H9 (cell line): Measurements from ENCODE around the gene NEDD4. TPM values are rescaled to one million over a fixed set of nuclear protein-coding genes. Genes with fewer than 3 reads are reported as not detected.
"Not testable (repeated sequence)": the region's sequence is repeated elsewhere in the genome, so short reads cannot be mapped to it uniquely, and the experiment has no call there.

Source experiments
- DNase-seq: peaks from one replicate; pipeline ENCODE4 v3.0.0-alpha.2; 2017
- H2AFZ ChIP-seq: one replicate; pipeline ENCODE4 v1.6.1; 2013; ENCODE audit warnings: mild to moderate bottlenecking, low read length, control low read depth, moderate library complexity
- H2AK5ac ChIP-seq: 2 replicates; pipeline ENCODE4 v1.6.1; 2013; ENCODE audit warnings: low read length, control low read depth, mixed read lengths; ENCODE audit not compliant: insufficient read length
- H2BK120ac ChIP-seq: one replicate; pipeline ENCODE4 v1.6.1; 2013; ENCODE audit warnings: low read depth, mild to moderate bottlenecking, low read length, control low read depth, inconsistent platforms; ENCODE audit not compliant: poor library complexity, severe bottlenecking
- H2BK12ac ChIP-seq: 2 replicates; pipeline ENCODE4 v1.6.1; 2013; ENCODE audit warnings: low read length, control low read depth, mixed read lengths, low read depth; ENCODE audit not compliant: insufficient read length
- H2BK15ac ChIP-seq: 2 replicates; pipeline ENCODE4 v1.6.1; 2013; ENCODE audit warnings: low read depth, low read length, control low read depth
- H2BK20ac ChIP-seq: one replicate; pipeline ENCODE4 v1.6.1; 2013; ENCODE audit warnings: low read depth, mild to moderate bottlenecking, low read length, control low read depth, inconsistent platforms; ENCODE audit not compliant: poor library complexity, severe bottlenecking
- H2BK5ac ChIP-seq: 2 replicates; pipeline ENCODE4 v1.6.1; 2013; ENCODE audit warnings: low read length, control low read depth, mixed read lengths; ENCODE audit not compliant: insufficient read length
- H3K14ac ChIP-seq: 2 replicates; pipeline ENCODE4 v1.6.1; 2013; ENCODE audit warnings: low read length, control low read depth; ENCODE audit not compliant: insufficient read depth
- H3K18ac ChIP-seq: 2 replicates; pipeline ENCODE4 v1.6.1; 2013; ENCODE audit warnings: low read depth, mild to moderate bottlenecking, mixed read lengths, low read length, control low read depth; ENCODE audit not compliant: insufficient read length
- H3K23ac ChIP-seq: 2 replicates; pipeline ENCODE4 v1.6.1; 2013; ENCODE audit warnings: low read length, control low read depth, mixed read lengths, low read depth; ENCODE audit not compliant: insufficient read length
- H3K23me2 ChIP-seq: 2 replicates; pipeline ENCODE4 v1.6.1; 2013; ENCODE audit warnings: low read depth, mild to moderate bottlenecking, mixed read lengths, low read length, control low read depth; ENCODE audit not compliant: insufficient read length, poor library complexity, severe bottlenecking
- H3K27ac ChIP-seq: 2 replicates; pipeline ENCODE4 v1.5.1; 2013; ENCODE audit warnings: low read length, control low read depth, mixed read lengths, low read depth; ENCODE audit not compliant: insufficient read length
- H3K27me3 ChIP-seq: 2 replicates; pipeline ENCODE4 v1.6.1; 2013; ENCODE audit warnings: low read length, control low read depth, inconsistent platforms; ENCODE audit not compliant: insufficient read depth
- H3K4ac ChIP-seq: 2 replicates; pipeline ENCODE4 v1.6.1; 2013; ENCODE audit warnings: low read depth, mild to moderate bottlenecking, control low read depth, inconsistent platforms, low read length, moderate library complexity
- H3K4me1 ChIP-seq: 2 replicates; pipeline ENCODE4 v1.6.1; 2013; ENCODE audit warnings: low read length, control low read depth, inconsistent platforms; ENCODE audit not compliant: insufficient read depth
- H3K4me2 ChIP-seq: 2 replicates; pipeline ENCODE4 v1.6.1; 2013; ENCODE audit warnings: low read length, control low read depth, mixed read lengths; ENCODE audit not compliant: insufficient read length, insufficient read depth
- H3K56ac ChIP-seq: 2 replicates; pipeline ENCODE4 v1.6.1; 2013; ENCODE audit warnings: low read depth, mild to moderate bottlenecking, mixed read lengths, low read length, control low read depth; ENCODE audit not compliant: insufficient read length
- H3K79me1 ChIP-seq: 2 replicates; pipeline ENCODE4 v1.6.1; 2013; ENCODE audit warnings: low read depth, mild to moderate bottlenecking, moderate library complexity, low read length, control low read depth, inconsistent platforms; ENCODE audit not compliant: insufficient read depth, poor library complexity, severe bottlenecking
- H3K79me2 ChIP-seq: 2 replicates; pipeline ENCODE4 v1.6.1; 2013; ENCODE audit warnings: low read length, control low read depth, inconsistent platforms; ENCODE audit not compliant: insufficient read depth
- H3K9ac ChIP-seq: 2 replicates; pipeline ENCODE4 v1.6.1; 2013; ENCODE audit warnings: low read length, control low read depth, mixed read lengths; ENCODE audit not compliant: insufficient read length; ENCODE audit errors: extremely low read depth
- H3K9me3 ChIP-seq: one replicate; pipeline ENCODE4 v1.6.1; 2013; ENCODE audit warnings: low read depth, low read length, inconsistent platforms; ENCODE audit not compliant: control insufficient read depth
- H3T11ph ChIP-seq: one replicate; pipeline ENCODE4 v1.6.1; 2013; ENCODE audit warnings: mild to moderate bottlenecking, low read length, control low read depth, inconsistent platforms
- H4K20me1 ChIP-seq: one replicate; pipeline ENCODE4 v1.6.1; 2013; ENCODE audit not compliant: control insufficient read depth, insufficient read length, insufficient read depth
- H4K5ac ChIP-seq: 2 replicates; pipeline ENCODE4 v1.6.1; 2013; ENCODE audit warnings: low read depth, mild to moderate bottlenecking, mixed read lengths, low read length, control low read depth; ENCODE audit not compliant: insufficient read length
- H4K8ac ChIP-seq: replicated peaks from 2 replicates; pipeline ENCODE4 v1.6.1; 2013; ENCODE audit warnings: low read length, control low read depth, mixed read lengths, low read depth; ENCODE audit not compliant: insufficient read length
- H4K91ac ChIP-seq: 2 replicates; pipeline ENCODE4 v1.6.1; 2013; ENCODE audit warnings: low read depth, mild to moderate bottlenecking, moderate library complexity, mixed read lengths, low read length, control low read depth; ENCODE audit not compliant: insufficient read length
- H3K27ac Mint-ChIP-seq, 3 experiments: 2 replicates in 2 of 3; 3 replicates in 1 of 3; pipeline ENCODE4 v1.8.0; 2020 to 2021; ENCODE audit warnings: mixed read lengths in 3 of 3, mild to moderate bottlenecking in 1 of 3, moderate library complexity in 1 of 3
- H3K27me3 Mint-ChIP-seq: 2 replicates; pipeline ENCODE4 v1.8.0; 2021; ENCODE audit warnings: low read depth, mild to moderate bottlenecking, moderate library complexity, mixed read lengths
- H3K36me3 Mint-ChIP-seq, 3 experiments: 2 replicates in 2 of 3; 3 replicates in 1 of 3; pipeline ENCODE4 v1.8.0; 2020 to 2021; ENCODE audit warnings: low read depth in 3 of 3, mixed read lengths in 3 of 3; ENCODE audit not compliant: insufficient read depth in 1 of 3
- H3K4me1 Mint-ChIP-seq, 2 experiments: 2 replicates each; pipeline ENCODE4 v1.8.0; 2020; ENCODE audit warnings: mixed read lengths in 2 of 2
- H3K4me3 Mint-ChIP-seq, 2 experiments: 2 replicates in 1 of 2; 3 replicates in 1 of 2; pipeline ENCODE4 v1.8.0; 2020 to 2021; ENCODE audit warnings: mild to moderate bottlenecking in 2 of 2, mixed read lengths in 2 of 2, moderate library complexity in 1 of 2
- H3K9me3 Mint-ChIP-seq, 2 experiments: 2 replicates in 1 of 2; 3 replicates in 1 of 2; pipeline ENCODE4 v1.8.0; 2020; ENCODE audit warnings: mild to moderate bottlenecking in 2 of 2, mixed read lengths in 2 of 2, moderate library complexity in 1 of 2
- WGBS: extraction: QIAGEN DNeasy Blood & Tissue Kit; methylation state at CpG from one replicate; pipeline ENCODE4 v1.1.7; 2013; ENCODE audit warnings: missing lambda C conversion rate, low lambda C conversion rate, mixed read lengths; ENCODE audit not compliant: insufficient read length; ENCODE audit errors: extremely low coverage; 5-methylcytosine and 5-hydroxymethylcytosine counted together
- total RNA-seq: library from RNA; stranded (reverse); gene quantifications from 2 replicates; pipeline ENCODE4 v1.2.1, GENCODE V29; 2021
- TF ChIP-seq, protein P1 (sequence below): fragments of 200-600 bp; sonication (generic); conservative IDR thresholded peaks from 3 replicates; pipeline ENCODE4 v1.8.0; 2021; ENCODE audit warnings: antibody characterized with exemption, mild to moderate bottlenecking

NEDD4 gene
- total RNA-seq, 1 experiment from 2014 or later = 9.6 TPM

DNA sequence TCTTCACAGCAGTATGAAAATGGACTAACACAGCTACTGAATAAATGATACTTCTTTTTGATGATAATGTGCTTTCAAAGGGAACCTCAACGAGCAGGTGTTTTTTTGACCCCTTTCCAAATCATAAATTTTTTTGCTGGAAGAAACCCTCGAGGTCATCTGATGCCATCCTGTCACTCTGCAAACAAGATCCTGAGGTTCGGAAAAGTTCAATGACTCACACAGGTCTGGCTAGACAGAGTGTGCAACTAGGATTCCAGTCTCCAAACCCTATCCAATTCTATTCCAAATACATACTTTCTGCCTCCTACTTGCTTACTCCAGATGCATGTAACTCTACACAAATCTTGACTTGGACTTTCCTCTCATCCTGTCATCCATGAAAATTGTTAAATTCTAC, 124.7 kb downstream of the NEDD4 start:
- Mint-ChIP-seq H3K27ac (no peak overlapping the region), H3K36me3 (no peaks in the 10 kb centered on the region)

DNA sequence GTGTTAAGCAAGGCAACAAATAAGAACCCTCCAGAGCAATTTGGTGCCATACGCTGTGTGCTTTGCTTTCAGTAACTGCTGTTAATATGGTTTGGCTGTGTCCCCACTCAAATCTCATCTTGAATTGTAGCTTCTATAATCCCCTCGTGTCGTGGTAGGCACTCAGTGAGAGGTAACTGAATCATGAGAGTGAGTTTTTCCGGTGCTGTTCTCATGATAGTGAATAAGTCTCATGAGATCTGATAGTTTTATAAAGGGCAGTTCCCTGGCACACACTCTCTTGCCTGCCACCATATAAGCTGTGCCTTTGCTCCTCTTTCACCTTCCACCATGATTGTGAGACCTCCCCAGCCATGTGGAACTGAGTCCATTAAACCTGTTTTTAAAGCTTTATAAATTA, 125.1 kb downstream of the NEDD4 start:
- H3K36me3 Mint-ChIP-seq, H3K9me3 Mint-ChIP-seq, H3K9ac ChIP-seq, H4K20me1 ChIP-seq, H4K91ac ChIP-seq, H3K56ac ChIP-seq, H3K4ac ChIP-seq, H3K23me2 ChIP-seq, H3K4me3 Mint-ChIP-seq, H2AK5ac ChIP-seq, H2BK15ac ChIP-seq, DNase-seq, H3K79me2 ChIP-seq, H4K8ac ChIP-seq, H3K4me1 ChIP-seq, H2BK120ac ChIP-seq, H3K23ac ChIP-seq, H3T11ph ChIP-seq, H2BK12ac ChIP-seq, H3K9me3 ChIP-seq, H3K27ac ChIP-seq, H3K27me3 Mint-ChIP-seq, H3K79me1 ChIP-seq, H2BK20ac ChIP-seq, H3K14ac ChIP-seq, H3K27ac Mint-ChIP-seq, H3K27me3 ChIP-seq, H2AFZ ChIP-seq, H2BK5ac ChIP-seq, H3K4me2 ChIP-seq, H3K18ac ChIP-seq, H4K5ac ChIP-seq: not testable (repeated sequence)
- no CpG with 5 or more reads among the region's 4 CpGs for WGBS
- peaks cover 4 to 11% of the 10 kb centered on the region in 2 experiments for H3K4me1 Mint-ChIP-seq

More for the DNA sequence above, 124.7 kb downstream of the NEDD4 start:
- Histone ChIP-seq H4K20me1 (no peaks in the 10 kb centered on the region), H2BK120ac (no peak overlapping the region), H2AK5ac (no peak overlapping the region), H3K9me3 (no peaks in the 10 kb centered on the region), H4K91ac (no peak overlapping the region), H3K79me2 (no peaks in the 10 kb centered on the region), H3K4ac (no peak overlapping the region), H3K27me3 (no peaks in the 10 kb centered on the region), H2BK12ac (no peak overlapping the region), H3K18ac (no peak overlapping the region), H3K14ac (no peak overlapping the region), H4K8ac (no peak overlapping the region), H3K4me1 (no peaks in the 10 kb centered on the region), H3K23me2 (no peaks in the 10 kb centered on the region), H3K27ac (no peak overlapping the region), H3K4me2 (no peak overlapping the region), H2BK15ac (no peak overlapping the region), H3K9ac (no peak overlapping the region), H2AFZ (no peak overlapping the region), H2BK20ac (no peak overlapping the region), H3T11ph (no peak overlapping the region), H3K56ac (no peak overlapping the region), H2BK5ac (no peak overlapping the region), H3K23ac (no peak overlapping the region), H4K5ac (no peak overlapping the region), H3K79me1 (no peaks in the 10 kb centered on the region)
- TF ChIP-seq, protein P1, sequence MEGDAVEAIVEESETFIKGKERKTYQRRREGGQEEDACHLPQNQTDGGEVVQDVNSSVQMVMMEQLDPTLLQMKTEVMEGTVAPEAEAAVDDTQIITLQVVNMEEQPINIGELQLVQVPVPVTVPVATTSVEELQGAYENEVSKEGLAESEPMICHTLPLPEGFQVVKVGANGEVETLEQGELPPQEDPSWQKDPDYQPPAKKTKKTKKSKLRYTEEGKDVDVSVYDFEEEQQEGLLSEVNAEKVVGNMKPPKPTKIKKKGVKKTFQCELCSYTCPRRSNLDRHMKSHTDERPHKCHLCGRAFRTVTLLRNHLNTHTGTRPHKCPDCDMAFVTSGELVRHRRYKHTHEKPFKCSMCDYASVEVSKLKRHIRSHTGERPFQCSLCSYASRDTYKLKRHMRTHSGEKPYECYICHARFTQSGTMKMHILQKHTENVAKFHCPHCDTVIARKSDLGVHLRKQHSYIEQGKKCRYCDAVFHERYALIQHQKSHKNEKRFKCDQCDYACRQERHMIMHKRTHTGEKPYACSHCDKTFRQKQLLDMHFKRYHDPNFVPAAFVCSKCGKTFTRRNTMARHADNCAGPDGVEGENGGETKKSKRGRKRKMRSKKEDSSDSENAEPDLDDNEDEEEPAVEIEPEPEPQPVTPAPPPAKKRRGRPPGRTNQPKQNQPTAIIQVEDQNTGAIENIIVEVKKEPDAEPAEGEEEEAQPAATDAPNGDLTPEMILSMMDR = no peak
- peaks cover 4 to 11% of the 10 kb centered on the region in 2 experiments for H3K4me1 Mint-ChIP-seq
- H3K4me3 Mint-ChIP-seq = no peak overlapping the region
- WGBS = no CpG with 5 or more reads among the region's 3 CpGs
- no peaks in the 10 kb centered on the region for H3K27me3 Mint-ChIP-seq
- no peak for DNase-seq
- H3K9me3 Mint-ChIP-seq = no peaks in the 10 kb centered on the region
